Heart right ventricle (tissue), 16 donors: ENCODE data around the gene PLEKHG3. TPM values are rescaled to one million over a fixed set of nuclear protein-coding genes. Genes with fewer than 3 reads are reported as not detected.

ENCODE experiments used
- ATAC-seq, 8 donors: fragments of 200-7000 bp; cut with Tn5 transposase; one replicate each; pipeline ENCODE4 v1.9.1; 2020; ENCODE audit warnings: mild to moderate bottlenecking in 8 of 8, moderate library complexity in 8 of 8, moderate number of reproducible peaks in 1 of 8
- DNase-seq, 2 donors: peaks; one replicate each; pipeline ENCODE4 v3.0.0-alpha.2; 2020
- H3K27ac ChIP-seq, 10 donors: fragments of 200-600 bp; sonication (generic) in 2 of 10; one replicate each; pipeline versions ENCODE4 v1.5.0 to v1.8.0; 2020 to 2022; ENCODE audit warnings: mild to moderate bottlenecking in 3 of 10
- H3K27me3 ChIP-seq, 7 donors: fragments of 200-600 bp; one replicate each; pipeline ENCODE4 v1.8.0; 2021 to 2022; ENCODE audit warnings: mild to moderate bottlenecking in 2 of 7
- H3K36me3 ChIP-seq, 9 donors: fragments of 200-600 bp; sonication (generic) in 1 of 9; one replicate each; pipeline versions ENCODE4 v1.5.0 to v1.8.0; 2020 to 2022; ENCODE audit warnings: mild to moderate bottlenecking in 2 of 9
- H3K4me1 ChIP-seq, 9 donors: fragments of 200-600 bp; sonication (generic) in 1 of 9; one replicate each; pipeline versions ENCODE4 v1.5.0 to v1.8.0; 2020 to 2022; ENCODE audit warnings: mild to moderate bottlenecking in 4 of 9
- H3K4me3 ChIP-seq, 10 donors: fragments of 200-600 bp; sonication (generic) in 2 of 10; one replicate each; pipeline versions ENCODE4 v1.5.0 to v1.8.0; 2020 to 2022; ENCODE audit warnings: mild to moderate bottlenecking in 7 of 10, moderate library complexity in 2 of 10
- H3K9me3 ChIP-seq, 11 donors: fragments of 200-600 bp in 10 of 11; sonication (generic) in 2 of 11; one replicate each; pipeline versions ENCODE4 v1.5.0 to v1.8.0; 2013 to 2022; ENCODE audit warnings: mild to moderate bottlenecking in 2 of 11, control low read depth in 1 of 11, moderate library complexity in 1 of 11
- WGBS, 2 donors: extraction: QIAGEN DNeasy Blood & Tissue Kit; methylation state at CpG; one replicate each; pipeline ENCODE4 v1.1.7; 2013; ENCODE audit warnings: inconsistent platforms in 1 of 2; 5-methylcytosine and 5-hydroxymethylcytosine counted together
- intact Hi-C, 10 donors: fragments of 100-400 bp; cut with DNase I; formaldehyde crosslinking; loops; one replicate each; pipeline versions ENCODE4 v1.11.1 to v1.14.2; 2022
- polyA plus RNA-seq, 2 donors: library from polyadenylated mRNA; stranded (reverse); fragments of 200-250 nt; gene quantifications; one replicate each; pipeline ENCODE4 v1.2.3, GENCODE V29; 2013
- total RNA-seq, 10 donors: library from RNA; stranded (reverse); fragmentation: NEBNext Ultra II Directional in 3 of 10; extraction: Animal tissue kit (Norgen Biotek cat#: 25700) in 3 of 10; gene quantifications; one replicate each; pipeline versions ENCODE4 v1.2.1 to v1.2.4, GENCODE V29; 2021 to 2023
- TF ChIP-seq, protein P1 (sequence below), 9 donors: fragments of 200-600 bp; sonication (generic) in 2 of 9; IDR thresholded peaks; one replicate each; pipeline versions ENCODE4 v1.5.0 to v1.8.0; 2021 to 2022; ENCODE audit warnings: antibody characterized with exemption in 9 of 9, mild to moderate bottlenecking in 5 of 9, moderate library complexity in 1 of 9
- donor health status: Arrhythmogenic right ventricular cardiomyopathy.
- donor health status: ischemic (EF 13 %, LVEDD 7.1; RV severe dilation, severe dysfunction).
- donor health status: healthy with polysubstance abuse.
- donor health status: DM: no; HTN: yes; CAD: no.
- donor health status: DM: no; HTN: no; CAD: no.
- donor health status: ischemic (EF 25% LVEDD 6.9; RV normal size, moderate dysfunction).
- donor health status: ischemic (EF 25% LVEDD 5.7; RV mildly dilated, moderate dysfunction).
- donor health status: healthy.
- donor health status: DM: yes; HTN: yes; CAD: no.
- donor health status: Ischemic cardiomyopathy.
- donor health status: ischemic (EF 35%, LVEDD 5.7; RV mildly dilated, moderate dysfunction).
- donor health status: nonischemic (EF 11% LVEDD 7.7; RV severe dilation, severe dysfunction).
- donor health status: DM: yes; HTN: yes; CAD: no.
- donor health status: PGD.
- donor health status: ischemic (EF 29% LVEDD 5.4; RV normal size, mild dysfunction).
- donor health status: nonischemic (EF 23%, LVEDD 6.1; RV moderate dilation, normal function).

PLEKHG3 gene
- total and polyA plus RNA-seq, 12 donors, result 5.0 to 25.5 (median 15.4) TPM

DNA sequence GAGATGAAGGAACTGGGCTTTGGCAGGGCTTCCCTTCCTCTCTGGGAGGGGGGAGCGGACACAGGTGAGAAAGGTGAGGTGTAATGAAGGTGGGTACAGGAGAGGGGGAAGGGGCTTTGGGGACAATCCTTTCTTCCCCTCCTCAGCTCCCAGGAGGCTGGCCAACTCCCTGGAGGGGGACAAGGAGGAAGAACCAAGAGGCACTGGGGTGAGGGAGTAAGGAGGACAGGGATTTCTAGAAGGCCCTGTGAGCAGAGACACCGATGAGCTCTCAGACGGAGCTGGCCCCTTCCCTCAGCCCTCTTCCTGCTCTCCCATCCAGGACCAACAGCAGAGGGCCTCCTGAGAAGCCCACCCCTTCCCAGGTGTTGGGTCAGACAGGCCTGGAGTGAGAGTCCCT lies 53.4 kb downstream of the PLEKHG3 start:
- 86 to 93% methylated on average over 3 of the region's 3 CpGs for WGBS, 2 donors
- intact Hi-C loops, result loop anchor here in 2 of 10 donors (5.0 kb wide), 2 partner anchors 35 to 75 kb away; no protein-coding TSS in a partner anchor
- Histone ChIP-seq H3K4me1 (peaks cover 35 to 74% (median 56%) of the 10 kb centered on the region in 9 donors), H3K27me3 (no peaks in the 10 kb centered on the region), H3K27ac (peak overlapping the region in 8 of 10 donors; percentile 59 to 88 (median 76)), H3K9me3 (no peaks in the 10 kb centered on the region), H3K36me3 (peaks cover 0 to under 1% (median 0%) of the 10 kb centered on the region in 9 donors), H3K4me3 (no peak overlapping the region)
- TF ChIP-seq, protein P1, sequence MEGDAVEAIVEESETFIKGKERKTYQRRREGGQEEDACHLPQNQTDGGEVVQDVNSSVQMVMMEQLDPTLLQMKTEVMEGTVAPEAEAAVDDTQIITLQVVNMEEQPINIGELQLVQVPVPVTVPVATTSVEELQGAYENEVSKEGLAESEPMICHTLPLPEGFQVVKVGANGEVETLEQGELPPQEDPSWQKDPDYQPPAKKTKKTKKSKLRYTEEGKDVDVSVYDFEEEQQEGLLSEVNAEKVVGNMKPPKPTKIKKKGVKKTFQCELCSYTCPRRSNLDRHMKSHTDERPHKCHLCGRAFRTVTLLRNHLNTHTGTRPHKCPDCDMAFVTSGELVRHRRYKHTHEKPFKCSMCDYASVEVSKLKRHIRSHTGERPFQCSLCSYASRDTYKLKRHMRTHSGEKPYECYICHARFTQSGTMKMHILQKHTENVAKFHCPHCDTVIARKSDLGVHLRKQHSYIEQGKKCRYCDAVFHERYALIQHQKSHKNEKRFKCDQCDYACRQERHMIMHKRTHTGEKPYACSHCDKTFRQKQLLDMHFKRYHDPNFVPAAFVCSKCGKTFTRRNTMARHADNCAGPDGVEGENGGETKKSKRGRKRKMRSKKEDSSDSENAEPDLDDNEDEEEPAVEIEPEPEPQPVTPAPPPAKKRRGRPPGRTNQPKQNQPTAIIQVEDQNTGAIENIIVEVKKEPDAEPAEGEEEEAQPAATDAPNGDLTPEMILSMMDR (IDR thresholded peaks at IDR 0.05), result no peak
- DNase-seq, result no peak
- no peak for ATAC-seq

DNA sequence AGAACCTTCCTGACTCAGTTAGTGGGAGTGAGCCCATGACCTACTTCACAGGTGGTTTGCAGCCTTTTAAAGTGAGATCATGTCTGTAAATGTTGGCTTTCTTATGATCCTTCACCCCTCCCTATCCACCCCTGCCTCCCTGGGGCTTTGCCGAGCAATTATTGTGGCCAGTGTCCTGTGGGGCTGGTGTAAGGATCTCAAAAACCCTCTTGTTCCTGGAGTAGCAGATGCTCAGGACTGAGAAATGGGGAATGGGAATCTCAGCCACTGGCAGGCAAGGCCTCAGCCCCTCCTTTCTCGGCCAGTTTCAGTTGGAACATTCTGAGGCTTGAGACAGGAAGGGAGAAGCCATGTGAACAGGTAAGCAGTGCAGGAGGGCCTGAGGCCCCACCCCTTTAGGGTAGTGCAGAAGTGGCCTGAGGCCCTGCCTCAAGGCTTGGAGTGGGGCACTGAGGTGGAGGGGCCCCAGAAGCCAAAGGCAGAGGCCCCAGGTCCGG lies 53.8 kb downstream of the PLEKHG3 start:
- Histone ChIP-seq H3K4me3 (no peak overlapping the region), H3K36me3 (no peaks in the 10 kb centered on the region), H3K27me3 (no peaks in the 10 kb centered on the region), H3K9me3 (no peaks in the 10 kb centered on the region), H3K27ac (peak overlapping the region in 9 of 10 donors; percentile 23 to 88 (median 73)), H3K4me1 (peaks cover 39 to 79% (median 60%) of the 10 kb centered on the region in 9 donors)
- TF ChIP-seq, protein P1 (IDR thresholded peaks at IDR 0.05), result no peak
- 62 to 70% methylated on average over 3 of the region's 3 CpGs for WGBS, 2 donors
- intact Hi-C loops, result loop anchor here in 2 of 10 donors (5.0 kb wide), 2 partner anchors 36 to 76 kb away; no protein-coding TSS in a partner anchor
- ATAC-seq (peak in 2 of 8 donors; percentile 23 to 25), DNase-seq (no peak)

DNA sequence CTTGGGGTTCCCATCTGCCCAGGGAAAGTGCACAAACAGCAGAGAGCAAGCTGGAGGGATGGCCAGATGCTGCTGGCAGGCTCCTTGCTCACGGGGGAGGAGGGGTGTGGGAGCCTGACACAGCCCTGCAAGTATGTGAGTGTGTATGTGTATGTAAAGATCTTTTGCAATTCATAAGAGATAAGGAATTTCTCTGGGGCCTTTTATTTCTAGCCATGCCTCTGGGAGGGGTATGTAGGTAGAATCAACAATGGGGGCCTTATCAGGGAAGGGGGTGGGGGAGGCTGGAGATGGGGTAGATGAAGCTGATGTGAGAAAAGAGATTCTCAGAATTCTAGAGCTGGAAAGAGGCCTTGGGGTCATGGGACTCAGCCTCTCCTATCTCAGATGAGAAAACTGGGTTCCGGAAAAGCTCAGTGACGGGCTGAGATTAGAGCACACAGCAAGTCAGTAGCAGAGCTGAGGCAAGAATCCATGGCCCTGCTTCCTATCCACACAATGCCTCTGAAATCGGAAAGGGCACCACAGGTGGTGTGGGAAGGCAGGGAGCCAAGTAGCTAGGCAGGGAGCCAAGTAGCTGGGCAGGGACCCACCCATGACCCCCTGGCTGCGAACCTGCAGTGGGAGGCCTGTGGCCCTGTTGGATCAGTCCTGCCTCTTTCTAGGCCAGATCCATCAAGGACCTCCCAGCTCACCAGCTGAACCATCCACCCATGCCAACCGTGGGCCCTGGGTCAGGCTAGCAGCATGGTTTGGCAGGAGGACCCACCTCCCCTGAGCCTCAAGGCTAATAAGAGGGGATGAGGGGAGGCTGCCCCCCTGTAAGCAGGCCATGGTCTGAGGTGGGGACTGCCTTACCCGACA lies 54.7 kb downstream of the PLEKHG3 start:
- peaks cover 45 to 88% (median 68%) of the 10 kb centered on the region in 9 donors for H3K4me1 ChIP-seq
- TF ChIP-seq, protein P1 (IDR thresholded peaks at IDR 0.05), result no peak
- no peaks in the 10 kb centered on the region for H3K9me3 ChIP-seq
- DNase-seq, result peak in 1 of 2 donors; percentile 60
- peak overlapping the region in 9 of 10 donors; percentile 16 to 88 (median 76) for H3K27ac ChIP-seq
- WGBS, 2 donors, result 57 to 62% methylated on average over 7 of the region's 7 CpGs
- H3K27me3 ChIP-seq, result no peaks in the 10 kb centered on the region
- peak in 6 of 8 donors; percentile 25 to 57 (median 50) for ATAC-seq
- no peak overlapping the region for H3K4me3 ChIP-seq
- intact Hi-C loops, result loop anchor here in 2 of 10 donors (5.0 kb wide), 2 partner anchors 37 to 77 kb away; no protein-coding TSS in a partner anchor
- no peaks in the 10 kb centered on the region for H3K36me3 ChIP-seq

DNA sequence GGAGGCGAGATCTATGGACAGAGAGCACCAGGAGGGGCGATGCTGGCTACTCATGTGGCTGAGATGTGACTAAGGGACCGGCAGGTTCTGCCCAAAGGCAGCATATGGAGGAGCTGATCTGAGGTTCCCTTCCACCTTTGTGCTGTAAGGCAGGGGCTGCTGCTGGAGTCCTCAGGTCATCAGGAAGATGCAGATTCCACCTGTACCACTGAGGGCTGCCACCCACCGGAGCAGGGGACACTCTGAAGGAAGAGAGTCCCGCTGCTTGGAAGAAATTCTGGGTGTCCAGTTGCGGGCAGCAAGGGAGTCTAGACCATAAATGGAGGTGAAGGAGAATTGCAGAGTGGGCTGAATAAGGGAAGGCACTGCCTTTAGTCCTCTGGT lies 55.3 kb downstream of the PLEKHG3 start:
- ATAC-seq (no peak), DNase-seq (no peak)
- TF ChIP-seq, protein P1 (IDR thresholded peaks at IDR 0.05), result no peak
- H3K36me3 ChIP-seq, result no peaks in the 10 kb centered on the region
- H3K27me3 ChIP-seq, result no peaks in the 10 kb centered on the region
- H3K4me3 ChIP-seq, result no peak overlapping the region
- no peaks in the 10 kb centered on the region for H3K9me3 ChIP-seq
- H3K4me1 ChIP-seq, result peaks cover 45 to 94% (median 74%) of the 10 kb centered on the region in 9 donors
- intact Hi-C loops, result loop anchor here in 2 of 10 donors (5.0 kb wide), 2 partner anchors 37 to 77 kb away; no protein-coding TSS in a partner anchor
- peak overlapping the region in 9 of 10 donors; percentile 16 to 88 (median 76) for H3K27ac ChIP-seq
- WGBS, 2 donors, result 95 to 97% methylated on average over 6 of the region's 6 CpGs
